HUES6 (cell line): ENCODE data around the gene SLC6A12.
"Not testable (repeated sequence)": the region's sequence is repeated elsewhere in the genome, so short reads cannot be mapped to it uniquely, and the experiment has no call there.

Experiments used
- H3K27ac ChIP-seq: 2 replicates; pipeline ENCODE4 v1.7.0; 2013; ENCODE audit warnings: low read depth, mild to moderate bottlenecking, low read length, inconsistent platforms
- H3K27me3 ChIP-seq: 2 replicates; pipeline ENCODE4 v1.6.1; 2013; ENCODE audit warnings: low read length; ENCODE audit not compliant: control insufficient read depth, insufficient read depth
- H3K36me3 ChIP-seq: 2 replicates; pipeline ENCODE4 v1.6.1; 2013; ENCODE audit warnings: low read length; ENCODE audit not compliant: control insufficient read depth, insufficient read depth
- H3K4me1 ChIP-seq: 2 replicates; pipeline ENCODE4 v1.6.1; 2013; ENCODE audit warnings: low read length; ENCODE audit not compliant: control insufficient read depth, insufficient read depth
- H3K4me3 ChIP-seq: 2 replicates; pipeline ENCODE4 v1.5.1; 2013; ENCODE audit warnings: low read depth, low read length
- H3K9ac ChIP-seq: one replicate; pipeline ENCODE4 v1.6.1; 2013; ENCODE audit warnings: mild to moderate bottlenecking, low read length
- H3K9me3 ChIP-seq: 2 replicates; pipeline ENCODE4 v1.6.1; 2013; ENCODE audit warnings: low read depth, low read length; ENCODE audit not compliant: control insufficient read depth, insufficient read depth

Gene SLC6A12

DNA sequence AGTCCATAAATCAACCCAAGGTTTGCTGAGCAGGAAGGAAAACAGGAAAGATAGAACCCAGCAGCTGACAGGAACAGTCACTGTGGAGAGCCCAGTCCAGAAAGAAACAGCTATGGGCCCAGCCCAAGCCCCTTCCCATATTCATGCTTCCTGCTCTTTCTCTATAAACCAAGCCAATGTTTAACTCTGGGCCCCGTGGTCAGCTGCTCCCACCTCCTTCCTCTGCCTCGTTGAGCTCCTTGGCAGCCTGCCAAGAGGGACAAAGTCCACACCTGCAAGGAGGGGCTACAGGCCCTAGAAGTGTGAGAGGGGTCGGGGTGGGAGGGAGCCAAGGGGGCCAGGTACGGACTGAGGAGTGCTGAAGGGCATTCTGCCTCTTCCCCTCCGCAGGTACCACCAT, 38.7 kb upstream of the SLC6A12 start:
- Histone ChIP-seq H3K4me1 (peaks cover 4% of the 10 kb centered on the region; the same call in 1 of the 2 replicates), H3K27me3 (no peaks in the 10 kb centered on the region), H3K27ac (no peak overlapping the region), H3K36me3 (no peaks in the 10 kb centered on the region), H3K9ac (no peak overlapping the region), H3K9me3 (0 out of 2 replicates have a peak, but pooled peaks cover 6% of the 10 kb centered on the region), H3K4me3 (no peak overlapping the region)

DNA sequence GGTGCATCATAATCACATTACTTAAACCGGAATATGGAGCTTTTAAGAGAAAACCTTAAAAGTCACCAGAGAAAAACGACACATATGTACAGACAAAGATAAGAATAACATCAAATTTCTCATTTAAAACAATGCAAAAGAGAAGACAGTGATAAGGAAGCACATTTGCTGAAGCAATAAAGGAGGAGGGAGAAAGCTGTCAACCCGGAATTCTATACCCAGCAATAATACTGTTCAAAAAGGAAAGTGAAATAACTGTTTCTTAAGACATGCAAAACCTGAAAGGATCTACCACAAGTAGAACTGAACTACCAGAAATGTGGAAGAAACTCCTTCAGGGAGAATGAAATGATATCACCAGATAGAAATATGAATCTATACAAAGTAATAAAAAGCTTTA, 33.3 kb upstream of the SLC6A12 start:
- H3K36me3 ChIP-seq = no peaks in the 10 kb centered on the region
- no peak overlapping the region for H3K27ac ChIP-seq
- H3K9ac ChIP-seq = no peak overlapping the region
- no peaks in the 10 kb centered on the region for H3K4me1 ChIP-seq
- 0 out of 2 replicates have a peak, but pooled peaks cover 6% of the 10 kb centered on the region for H3K9me3 ChIP-seq
- no peaks in the 10 kb centered on the region for H3K27me3 ChIP-seq
- no peak overlapping the region for H3K4me3 ChIP-seq

DNA sequence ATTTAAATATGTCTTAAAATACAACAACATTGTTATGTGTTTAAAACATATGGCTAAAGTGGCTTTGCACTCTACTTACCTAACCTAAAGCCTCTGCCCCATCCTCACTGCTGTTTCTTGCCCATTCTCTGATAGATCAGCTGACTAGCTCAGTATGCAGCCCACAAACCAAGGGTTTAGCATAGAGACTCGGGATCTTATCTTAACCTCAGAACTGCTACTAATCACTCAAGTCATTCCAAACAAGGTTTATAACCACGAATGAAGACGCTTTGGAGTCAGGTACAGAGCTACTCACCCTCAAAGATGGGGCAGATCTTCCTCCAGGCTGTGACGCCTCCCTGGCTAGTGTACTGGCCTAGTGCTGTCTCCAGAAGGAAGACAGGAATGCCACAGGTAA, 29.4 kb upstream of the SLC6A12 start:
- Histone ChIP-seq H3K36me3 (no peaks in the 10 kb centered on the region), H3K9me3 (peaks cover 11% of the 10 kb centered on the region; the same call in 1 of the 2 replicates), H3K27me3 (no peaks in the 10 kb centered on the region), H3K4me3 (no peak overlapping the region), H3K27ac (no peak overlapping the region), H3K9ac (no peak overlapping the region), H3K4me1 (no peaks in the 10 kb centered on the region)

DNA sequence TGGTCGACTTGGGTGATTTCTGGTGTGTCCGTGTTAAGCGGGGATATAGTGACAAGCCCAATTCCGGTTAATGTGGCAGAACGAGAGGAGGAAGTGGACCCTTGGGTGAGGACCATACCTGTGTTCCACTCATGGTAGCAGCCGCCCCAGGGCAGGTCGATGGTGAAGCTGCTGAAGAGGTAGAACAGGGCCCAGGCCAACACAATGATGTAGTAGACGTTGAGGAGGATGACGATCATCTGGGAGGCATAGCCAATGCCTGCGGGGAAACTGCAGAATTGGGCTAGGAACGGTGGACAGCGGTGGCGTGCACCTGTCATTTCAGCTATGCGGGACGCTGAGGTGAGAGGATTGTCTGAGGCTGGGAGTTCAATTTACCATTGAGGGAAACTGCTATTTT, 28.5 kb upstream of the SLC6A12 start:
- no peak overlapping the region for H3K27ac ChIP-seq
- H3K4me1 ChIP-seq = no peaks in the 10 kb centered on the region
- no peak overlapping the region for H3K9ac ChIP-seq
- H3K4me3 ChIP-seq = no peak overlapping the region
- peaks cover 12% of the 10 kb centered on the region for H3K9me3 ChIP-seq
- no peaks in the 10 kb centered on the region for H3K27me3 ChIP-seq
- no peaks in the 10 kb centered on the region for H3K36me3 ChIP-seq

DNA sequence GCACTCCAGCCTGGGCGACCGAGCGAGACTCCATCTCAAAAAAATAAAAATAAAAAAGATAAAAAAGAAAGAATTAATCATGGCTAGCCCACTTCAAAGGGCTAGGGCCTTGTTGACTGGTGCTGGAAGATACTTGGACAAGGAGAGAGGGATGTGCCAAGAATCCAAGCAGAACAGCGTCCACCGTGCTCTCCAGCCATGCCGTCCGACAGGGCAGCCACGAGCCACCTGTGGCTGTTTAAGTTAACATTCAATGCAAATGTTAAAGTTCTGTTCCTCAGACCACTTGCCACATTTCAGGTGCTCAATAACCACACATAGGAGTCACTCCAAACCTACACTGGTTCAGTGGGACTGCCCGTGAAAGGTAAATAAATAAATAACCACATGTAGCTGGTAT, 27.3 kb upstream of the SLC6A12 start:
- Histone ChIP-seq H3K9me3 (peaks cover 24% of the 10 kb centered on the region), H3K27me3 (no peaks in the 10 kb centered on the region), H3K27ac (no peak overlapping the region), H3K36me3 (no peaks in the 10 kb centered on the region), H3K9ac (no peak overlapping the region), H3K4me1 (no peaks in the 10 kb centered on the region), H3K4me3 (no peak overlapping the region)

DNA sequence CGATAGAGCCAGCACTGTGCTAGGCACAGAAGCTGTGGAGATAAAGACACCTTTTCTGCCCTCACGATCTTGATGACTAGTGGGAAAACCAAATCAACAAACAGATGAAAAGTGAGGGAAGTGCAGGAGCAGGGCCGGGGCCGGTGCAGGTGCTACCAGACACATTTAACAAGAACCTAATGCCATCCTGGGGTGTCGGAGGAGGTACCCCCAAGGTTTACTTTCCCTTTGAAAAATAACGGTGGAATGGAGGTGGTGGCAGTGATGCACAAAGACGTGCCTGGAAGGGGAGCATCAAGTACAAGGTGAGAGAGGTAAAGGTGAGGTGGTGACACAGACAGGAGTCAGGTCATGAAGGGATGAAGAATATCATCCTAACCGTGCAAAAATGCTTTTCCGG, 26.6 kb upstream of the SLC6A12 start:
- Histone ChIP-seq H3K27me3 (no peaks in the 10 kb centered on the region), H3K9ac (no peak overlapping the region), H3K36me3 (no peaks in the 10 kb centered on the region), H3K4me1 (no peaks in the 10 kb centered on the region), H3K27ac (no peak overlapping the region), H3K4me3 (no peak overlapping the region), H3K9me3 (peaks cover 25% of the 10 kb centered on the region)

DNA sequence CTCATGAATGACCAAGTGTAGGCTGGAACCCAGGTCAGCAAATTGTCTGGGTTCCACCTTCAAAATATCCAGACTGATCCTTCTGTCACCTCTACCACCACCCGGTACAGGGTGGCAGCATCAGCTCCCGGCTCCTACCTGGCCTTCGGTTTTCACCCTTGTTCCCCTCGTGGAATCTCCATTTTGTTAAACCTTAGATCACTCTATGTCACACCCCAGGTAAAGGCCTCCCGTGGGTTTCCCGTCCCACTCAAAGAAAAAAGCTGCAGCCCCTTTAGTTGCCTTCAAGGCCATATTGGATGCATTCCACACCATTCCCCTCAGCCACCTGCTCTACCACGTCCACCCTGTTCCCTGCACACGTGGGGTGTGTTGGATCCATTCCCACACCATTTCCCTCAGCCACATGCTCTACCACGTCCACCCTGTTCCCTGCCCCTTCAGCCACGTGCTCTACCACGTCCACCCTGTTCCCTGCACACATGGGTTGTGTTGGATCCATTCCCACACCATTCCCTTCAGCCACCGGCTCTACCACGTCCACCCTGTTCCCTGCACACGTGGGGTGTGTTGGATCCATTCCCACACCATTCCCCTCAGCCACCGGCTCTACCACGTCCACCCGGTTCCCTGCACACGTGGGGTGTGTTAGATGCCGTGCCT, 24.9 kb upstream of the SLC6A12 start:
- Histone ChIP-seq H3K9me3 (peaks cover 34% of the 10 kb centered on the region), H3K4me1 (no peaks in the 10 kb centered on the region), H3K4me3 (no peak overlapping the region), H3K36me3 (no peaks in the 10 kb centered on the region), H3K27me3 (no peaks in the 10 kb centered on the region), H3K27ac (no peak overlapping the region), H3K9ac (no peak overlapping the region)

DNA sequence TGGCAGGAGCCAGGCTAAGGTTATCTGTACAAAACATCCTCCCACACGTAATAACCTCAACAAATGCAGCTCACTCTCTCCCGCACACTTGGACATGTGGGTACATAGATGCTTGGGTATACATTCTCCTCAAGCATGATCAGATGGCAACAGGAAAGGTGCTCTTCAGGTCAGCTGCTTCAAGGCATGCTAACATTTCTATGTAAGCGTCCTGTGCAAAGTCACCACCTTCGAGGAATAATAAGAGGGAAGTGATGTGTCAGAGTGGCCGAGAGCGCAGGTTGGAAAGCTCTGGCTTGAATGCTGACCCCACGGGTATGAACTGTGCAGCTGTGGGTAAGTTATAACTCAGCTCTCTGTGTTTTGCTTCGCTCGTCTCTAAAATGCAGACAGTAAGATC, 24.2 kb upstream of the SLC6A12 start:
- Histone ChIP-seq H3K9ac (no peak overlapping the region), H3K27me3 (no peaks in the 10 kb centered on the region), H3K9me3 (peaks cover 35% of the 10 kb centered on the region), H3K36me3 (no peaks in the 10 kb centered on the region), H3K4me1 (no peaks in the 10 kb centered on the region), H3K27ac (no peak overlapping the region), H3K4me3 (no peak overlapping the region)

DNA sequence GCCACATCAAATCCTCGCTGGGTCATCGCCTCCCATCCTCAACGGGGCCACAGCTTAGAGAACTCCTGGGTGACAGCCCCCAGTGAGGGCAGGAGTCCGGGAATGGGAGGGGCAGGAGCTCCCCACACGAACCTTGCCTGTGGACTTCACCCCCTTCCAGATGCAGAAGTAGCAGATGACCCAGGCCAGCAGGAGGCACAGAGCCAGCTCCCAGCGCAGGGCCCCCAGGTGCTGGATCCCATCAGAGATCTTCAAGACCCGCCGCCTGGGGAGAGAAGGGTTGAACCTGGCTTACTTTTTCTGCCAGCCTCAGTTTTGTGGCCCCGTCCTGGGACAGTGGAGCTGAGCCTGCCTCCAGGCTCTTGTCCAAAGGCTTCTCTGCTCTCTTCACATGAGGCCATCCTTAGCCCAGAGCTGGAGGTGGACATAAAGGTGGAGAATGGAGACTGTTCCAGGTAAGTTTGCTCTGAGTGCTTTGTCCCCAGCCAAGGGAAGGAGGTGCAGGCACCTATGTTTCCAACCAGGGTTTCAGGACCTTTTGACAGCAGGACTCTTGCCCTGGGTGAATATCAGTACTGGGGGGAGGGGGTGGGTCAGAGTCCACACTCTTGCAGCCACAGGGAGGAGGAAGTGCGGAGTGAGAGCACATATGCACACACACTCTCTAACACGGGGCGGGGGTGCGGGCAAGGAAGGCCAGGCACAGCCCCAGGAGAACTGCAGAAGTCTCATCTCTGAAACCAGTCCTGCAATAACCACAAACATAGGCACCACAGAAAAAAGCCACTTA, 23.3 kb upstream of the SLC6A12 start:
- Histone ChIP-seq H3K36me3 (no peaks in the 10 kb centered on the region), H3K27me3 (no peaks in the 10 kb centered on the region; the same call in 1 of the 2 replicates), H3K4me1 (no peaks in the 10 kb centered on the region), H3K4me3 (no peak overlapping the region), H3K9ac (no peak overlapping the region), H3K9me3 (peaks cover 35% of the 10 kb centered on the region), H3K27ac (no peak overlapping the region)

DNA sequence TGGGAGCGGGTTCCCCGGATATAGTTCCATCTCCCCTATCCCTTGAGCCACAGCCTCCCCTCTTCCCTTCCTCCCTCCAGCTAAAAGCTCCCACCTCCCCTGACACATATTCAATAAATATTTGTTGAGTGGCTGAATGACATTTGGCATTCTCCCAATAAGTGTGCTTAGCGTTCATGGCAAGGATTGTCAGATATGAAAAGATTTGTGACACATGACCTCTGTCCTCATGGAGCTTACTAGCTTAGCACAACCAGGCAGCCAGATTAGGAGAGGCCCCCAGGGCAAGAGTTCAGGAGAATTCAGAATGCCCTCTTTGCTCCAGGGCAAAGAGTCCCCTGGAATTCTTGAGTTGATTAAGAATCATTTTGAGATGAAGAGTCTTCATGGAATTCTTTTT, 22.5 kb upstream of the SLC6A12 start:
- H3K27ac ChIP-seq = no peak overlapping the region
- no peak overlapping the region for H3K9ac ChIP-seq
- peaks cover 35% of the 10 kb centered on the region for H3K9me3 ChIP-seq
- H3K4me3 ChIP-seq = no peak overlapping the region
- H3K4me1 ChIP-seq = no peaks in the 10 kb centered on the region
- no peaks in the 10 kb centered on the region; the same call in 1 of the 2 replicates for H3K27me3 ChIP-seq
- H3K36me3 ChIP-seq = no peaks in the 10 kb centered on the region

DNA sequence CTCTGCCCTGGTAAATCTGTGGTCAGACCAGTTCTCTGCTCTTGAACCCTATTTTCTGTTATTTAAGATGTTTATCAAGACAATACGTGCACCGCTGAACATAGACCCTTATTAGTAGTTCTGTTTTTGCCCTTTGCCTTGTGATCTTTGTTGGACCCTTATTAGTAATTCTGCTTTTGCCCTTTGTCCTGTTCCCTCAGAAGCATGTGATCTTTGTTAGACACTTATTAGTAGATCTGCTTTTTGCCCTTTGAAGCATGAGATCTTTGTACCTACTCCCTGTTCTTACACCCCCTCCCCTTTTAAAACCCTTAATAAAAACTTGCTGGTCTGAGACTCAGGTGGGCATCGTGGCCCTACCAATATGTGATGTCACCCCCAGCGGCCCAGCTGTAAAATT, 22.0 kb upstream of the SLC6A12 start:
- peaks cover 35% of the 10 kb centered on the region for H3K9me3 ChIP-seq
- H3K27me3 ChIP-seq, H3K36me3 ChIP-seq, H3K9ac ChIP-seq, H3K27ac ChIP-seq, H3K4me3 ChIP-seq, H3K4me1 ChIP-seq: not testable (repeated sequence)
